C4-2B (cell line): ENCODE results near the gene CHRM4.

ENCODE experiments used
- CTCF ChIP-seq: fragments of 450-650 bp; conservative IDR thresholded peaks from 2 replicates; pipeline ENCODE4 v1.5.1; 2017; ENCODE audit warnings: mild to moderate bottlenecking
- ZFX ChIP-seq: fragments of 450-650 bp; IDR thresholded peaks from 2 replicates; pipeline ENCODE4 v1.6.1; 2017

DNA sequence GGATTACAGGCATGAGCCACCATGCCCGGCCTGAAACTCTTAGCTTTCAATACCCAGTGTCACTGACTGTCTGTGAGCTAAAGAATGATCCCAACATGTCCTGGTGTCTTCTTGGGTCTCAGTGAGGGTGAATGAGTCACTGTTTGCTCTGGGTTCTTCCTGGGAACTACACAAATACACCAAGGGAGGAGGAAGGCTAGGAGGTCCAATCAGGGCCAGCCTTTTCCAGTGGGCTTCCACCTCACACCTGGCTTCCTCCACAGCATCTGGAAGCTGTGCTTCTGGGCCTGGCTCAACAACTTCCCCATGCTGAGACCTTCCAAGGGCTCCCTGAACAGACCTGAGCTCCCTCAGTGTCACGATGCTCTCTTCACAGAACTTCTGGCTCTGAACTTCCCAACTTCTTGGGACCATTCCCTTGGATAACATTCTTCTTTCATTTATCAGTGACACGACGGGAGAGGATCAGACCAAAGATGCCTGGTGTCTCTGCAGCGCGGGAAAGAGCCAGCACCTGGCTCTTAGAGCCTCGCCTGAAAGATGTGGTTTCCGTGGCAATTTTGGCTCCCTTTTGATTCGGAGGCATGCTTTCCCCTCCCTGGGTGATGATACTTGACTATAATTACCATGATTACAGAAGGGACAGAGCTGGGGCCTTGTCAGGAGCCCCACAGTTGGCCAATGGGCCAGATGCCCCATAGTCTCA, 22.3 kb upstream of the CHRM4 start:
- TF ChIP-seq CTCF = no peak
- no peak for TF ChIP-seq ZFX
